IPS DF 6.9 (cell line): ENCODE measurements around the gene DKKL1.
A peak's percentile ranks its signal among the peaks of the same experiment; 100 is the strongest.
"Not testable (repeated sequence)": the region's sequence is repeated elsewhere in the genome, so short reads cannot be mapped to it uniquely, and the experiment has no call there.

ENCODE experiments used
- DNase-seq: peaks from one replicate; pipeline ENCODE4 v3.0.0-alpha.2; 2013; ENCODE audit warnings: low read depth, low spot score
- H3K27ac ChIP-seq: one replicate; pipeline ENCODE4 v1.5.1; 2013; ENCODE audit warnings: low read length, control low read depth
- H3K27me3 ChIP-seq: 2 replicates; pipeline ENCODE4 v1.6.1; 2013; ENCODE audit warnings: mild to moderate bottlenecking, low read length; ENCODE audit not compliant: control insufficient read depth, insufficient read depth
- H3K36me3 ChIP-seq: 2 replicates; pipeline ENCODE4 v1.6.1; 2013; ENCODE audit warnings: low read length; ENCODE audit not compliant: control insufficient read depth, insufficient read depth
- H3K4me1 ChIP-seq: 2 replicates; pipeline ENCODE4 v1.6.1; 2013; ENCODE audit warnings: low read length; ENCODE audit not compliant: control insufficient read depth, insufficient read depth
- H3K4me3 ChIP-seq: 2 replicates; pipeline ENCODE4 v1.5.1; 2013; ENCODE audit warnings: mild to moderate bottlenecking, low read length
- H3K9me3 ChIP-seq: 2 replicates; pipeline ENCODE4 v1.6.1; 2013; ENCODE audit warnings: low read length, inconsistent platforms; ENCODE audit not compliant: control insufficient read depth, insufficient read depth
- WGBS: extraction: QIAGEN DNeasy Blood & Tissue Kit; methylation state at CpG from one replicate; pipeline ENCODE4 v1.1.7; 2013; ENCODE audit warnings: mixed read lengths, missing lambda C conversion rate; ENCODE audit not compliant: insufficient read length, insufficient coverage; 5-methylcytosine and 5-hydroxymethylcytosine counted together

Gene DKKL1

DNA sequence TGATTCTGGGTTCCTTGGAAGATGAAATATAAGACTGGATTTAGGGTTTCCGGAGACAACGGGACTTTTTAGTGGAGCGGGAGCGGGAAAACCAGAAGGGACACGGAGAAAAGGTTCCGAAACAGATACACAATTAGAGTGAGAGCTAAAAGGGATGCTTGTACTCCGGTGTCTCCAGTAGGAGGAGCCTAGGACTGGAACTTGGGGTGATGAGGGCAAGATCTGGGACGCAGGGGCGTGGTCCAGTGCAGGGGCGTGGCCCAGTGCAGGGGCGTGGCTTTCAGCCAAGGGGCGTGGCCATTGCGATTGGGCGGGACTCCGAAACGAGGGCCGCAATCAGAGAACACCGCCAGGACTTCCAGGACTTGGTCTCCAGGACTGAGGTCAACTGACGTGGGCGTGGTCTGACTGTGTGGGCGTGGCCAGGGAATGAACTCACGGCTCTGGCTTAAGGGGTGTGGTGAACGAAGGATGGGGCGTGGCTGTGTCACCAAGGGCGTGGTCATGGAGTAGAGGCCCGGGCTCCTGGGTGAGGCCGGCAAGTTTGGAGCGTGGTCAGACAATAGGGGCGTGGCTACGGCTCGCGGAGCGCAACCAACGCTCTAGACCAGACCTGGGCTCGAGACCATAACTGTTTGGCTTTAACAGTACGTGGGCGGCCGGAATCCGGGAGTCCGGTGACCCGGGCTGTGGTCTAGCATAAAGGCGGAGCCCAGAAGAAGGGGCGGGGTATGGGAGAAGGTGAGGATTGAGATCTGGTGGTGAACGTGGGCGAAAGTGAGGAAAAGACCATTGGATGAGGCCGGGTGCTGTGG lies at the start of gene DKKL1:
Gene DKKL1 (plus strand): TSS at position 610 of the 815 bp plus-strand sequence. CDS start 122 bp downstream, at position 732.
- Histone ChIP-seq H3K9me3 (no peaks in the 10 kb centered on the region), H3K27me3 (no peaks in the 10 kb centered on the region), H3K4me3 (peak within 1 kb of the TSS; percentile 10; the same call in 1 of the 2 replicates), H3K36me3 (peaks cover 6% of the 10 kb centered on the region; the same call in 1 of the 2 replicates), H3K4me1 (peaks cover 3% of the 10 kb centered on the region; the same call in 1 of the 2 replicates), H3K27ac (no peak within 1 kb of the TSS)
- DNase-seq = peak; percentile 96
- no CpG with 5 or more reads among the region's 46 CpGs for WGBS

DNA sequence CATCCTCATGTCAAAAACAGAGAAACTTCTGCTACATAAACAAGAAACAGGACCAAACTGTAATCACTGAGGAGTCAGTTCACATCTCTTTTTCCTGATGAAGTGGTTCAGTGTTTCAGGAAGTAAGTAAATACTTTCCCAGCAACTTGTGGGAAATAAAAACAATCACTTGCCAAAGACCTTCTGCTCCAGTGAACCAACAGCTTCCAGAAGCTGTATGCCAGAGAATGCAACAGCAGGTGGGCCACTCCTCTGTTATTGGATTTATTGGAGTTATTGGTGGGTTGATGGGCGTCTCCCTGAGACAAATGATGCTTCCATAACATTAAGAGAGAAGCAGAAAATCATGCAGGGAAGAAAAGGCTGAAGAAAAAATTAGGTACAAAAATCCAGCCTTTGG lies 48.6 kb upstream of the DKKL1 start:
- no peaks in the 10 kb centered on the region for H3K4me1 ChIP-seq
- H3K36me3 ChIP-seq = no peaks in the 10 kb centered on the region
- WGBS = no CpG with 5 or more reads among the region's 1 CpG
- H3K27ac ChIP-seq = no peak overlapping the region
- DNase-seq = no peak
- no peak overlapping the region for H3K4me3 ChIP-seq
- no peaks in the 10 kb centered on the region for H3K27me3 ChIP-seq
- no peaks in the 10 kb centered on the region; the same call in 1 of the 2 replicates for H3K9me3 ChIP-seq

DNA sequence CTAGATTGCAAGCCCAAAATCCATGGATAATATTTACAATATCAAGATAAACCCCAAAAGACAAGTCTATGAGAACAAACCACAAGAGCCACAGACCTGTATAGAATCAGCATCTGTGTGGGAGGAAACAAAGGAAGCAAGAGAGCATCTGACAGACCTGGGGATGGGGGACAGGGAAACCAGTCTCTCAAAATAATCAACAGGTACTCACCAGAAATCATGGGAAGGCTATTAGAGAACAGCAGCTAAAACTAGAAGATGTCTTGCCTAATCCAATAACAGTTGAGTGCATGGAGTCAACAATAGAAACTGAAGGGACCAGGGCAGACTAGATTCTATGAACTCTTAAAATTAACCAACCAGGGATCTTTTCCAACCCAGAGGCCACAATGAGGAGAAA lies 47.4 kb upstream of the DKKL1 start:
- Histone ChIP-seq H3K36me3 (no peaks in the 10 kb centered on the region), H3K9me3 (no peaks in the 10 kb centered on the region; the same call in 1 of the 2 replicates), H3K4me3 (no peak overlapping the region), H3K27me3 (no peaks in the 10 kb centered on the region), H3K27ac (no peak overlapping the region), H3K4me1 (no peaks in the 10 kb centered on the region)
- no peak for DNase-seq

DNA sequence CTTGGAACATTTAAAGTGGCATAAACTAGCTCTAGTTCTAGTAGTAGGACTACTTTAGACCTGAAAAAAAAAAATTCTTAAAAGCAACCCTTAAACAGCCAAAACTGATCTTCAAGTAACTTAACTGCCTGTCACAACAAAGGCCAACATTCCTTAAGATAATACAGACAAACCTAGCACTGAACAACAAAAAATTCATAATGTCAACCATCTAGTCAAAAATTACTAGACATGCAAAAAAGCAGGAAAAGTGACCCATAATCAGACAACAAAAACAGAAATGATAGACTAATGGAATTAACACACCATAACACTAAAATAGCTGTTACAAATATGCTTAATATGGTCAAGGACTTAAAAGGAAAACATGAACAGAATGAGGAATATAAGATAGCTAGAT lies 45.4 kb upstream of the DKKL1 start:
- Histone ChIP-seq H3K27ac (no peak overlapping the region), H3K36me3 (no peaks in the 10 kb centered on the region), H3K4me1 (no peaks in the 10 kb centered on the region), H3K4me3 (no peak overlapping the region), H3K27me3 (no peaks in the 10 kb centered on the region), H3K9me3 (no peaks in the 10 kb centered on the region; the same call in 1 of the 2 replicates)
- no peak for DNase-seq

DNA sequence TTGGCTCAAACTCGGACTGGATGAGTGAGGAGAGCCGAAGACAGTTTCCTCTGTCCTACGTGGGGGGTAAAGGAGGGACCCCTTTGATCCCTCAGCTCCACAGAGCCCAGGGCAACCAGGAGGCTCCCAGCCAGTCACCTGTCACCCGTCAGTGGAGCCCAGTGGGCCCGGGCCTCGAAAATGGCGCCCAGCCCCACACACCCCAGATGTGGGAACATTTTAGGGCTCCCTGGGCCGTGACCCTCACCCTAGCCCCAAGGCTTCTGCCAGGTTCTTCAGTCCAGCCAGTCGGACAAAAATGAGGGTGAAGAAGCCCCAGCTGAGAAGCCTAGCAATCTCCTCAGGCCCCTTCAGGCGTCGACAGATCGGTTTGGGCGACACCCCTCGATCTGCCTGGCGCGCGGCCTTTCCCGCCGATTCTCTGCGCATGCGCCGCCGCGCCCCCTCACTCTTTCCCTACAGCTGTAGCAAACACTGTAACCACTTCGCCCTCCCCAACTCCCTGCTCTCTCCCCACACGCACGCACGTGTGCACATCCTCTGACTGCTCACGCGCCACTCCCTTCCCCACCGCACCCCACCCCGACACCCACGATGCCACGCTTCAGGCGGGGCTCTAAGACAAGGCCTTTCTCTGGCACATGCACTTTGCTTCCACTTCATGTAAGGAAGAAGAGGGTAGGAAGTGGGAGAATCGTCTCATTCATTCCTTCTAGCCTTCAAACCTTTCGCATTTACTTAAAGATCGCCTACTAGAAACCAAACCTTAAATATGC lies 38.7 kb upstream of the DKKL1 start, which contains the start of gene SLC6A16:
Gene SLC6A16 (minus strand): TSS at position 391 of the 776 bp plus-strand sequence. CDS start 13,844 bp downstream, outside the sequence.
- Histone ChIP-seq H3K4me1 (no peaks in the 10 kb centered on the region), H3K4me3 (no peak within 1 kb of the TSS), H3K27me3 (no peaks in the 10 kb centered on the region), H3K9me3 (no peaks in the 10 kb centered on the region), H3K36me3 (no peaks in the 10 kb centered on the region), H3K27ac (no peak within 1 kb of the TSS)
- no CpG with 5 or more reads among the region's 38 CpGs for WGBS
- DNase-seq = no peak

DNA sequence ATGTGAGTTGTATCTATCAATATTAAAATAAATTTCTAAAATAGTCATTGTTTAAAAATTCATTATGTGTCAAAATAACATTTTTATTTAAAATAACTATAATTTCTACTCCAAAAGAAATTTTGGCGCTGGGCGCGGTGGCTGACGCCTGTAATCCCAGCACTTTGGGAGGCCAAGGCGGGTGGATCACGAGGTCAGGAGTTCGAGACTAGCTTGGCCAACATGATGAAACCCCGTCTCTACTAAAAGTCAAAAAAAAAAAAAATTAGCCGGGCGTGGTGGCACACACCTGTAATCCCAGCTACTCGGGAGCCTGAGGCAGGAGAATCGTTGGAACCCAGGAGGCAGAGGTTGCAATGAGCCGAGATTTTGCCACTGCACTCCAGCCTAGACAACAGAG lies 37.9 kb upstream of the DKKL1 start:
- not testable (repeated sequence) for H3K36me3 ChIP-seq, H3K4me1 ChIP-seq, H3K27ac ChIP-seq, H3K4me3 ChIP-seq, H3K9me3 ChIP-seq, H3K27me3 ChIP-seq, DNase-seq
- no CpG with 5 or more reads among the region's 13 CpGs for WGBS

DNA sequence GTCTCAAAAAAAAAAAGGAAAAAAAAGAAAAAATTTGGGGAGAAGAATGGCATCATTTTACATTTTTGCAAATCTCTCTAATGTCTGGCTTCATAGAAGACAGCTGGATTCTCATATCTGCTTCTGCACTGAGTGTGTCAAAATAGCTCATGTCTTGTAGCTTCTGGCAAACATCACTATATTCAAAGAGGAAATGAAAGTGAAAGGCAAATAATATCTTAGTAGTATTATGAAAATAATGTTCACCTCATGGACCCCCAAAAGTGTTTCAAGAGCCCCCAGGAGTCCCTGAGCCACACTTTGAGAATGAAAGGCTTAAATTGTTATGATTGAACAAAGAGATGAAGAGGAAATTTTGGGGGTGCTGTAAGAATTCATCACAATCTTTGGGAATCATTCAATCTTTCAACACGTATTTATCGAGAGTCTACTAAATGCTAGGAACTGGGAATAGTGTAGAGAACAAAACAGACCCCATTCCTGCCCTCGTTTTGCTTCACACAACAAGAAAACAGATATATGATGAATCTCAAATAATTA lies 37.4 kb upstream of the DKKL1 start:
- Histone ChIP-seq H3K27ac (no peak overlapping the region), H3K27me3 (no peaks in the 10 kb centered on the region), H3K4me3 (no peak overlapping the region), H3K4me1 (no peaks in the 10 kb centered on the region), H3K9me3 (no peaks in the 10 kb centered on the region), H3K36me3 (no peaks in the 10 kb centered on the region)
- no CpG with 5 or more reads among the region's 3 CpGs for WGBS
- DNase-seq = no peak

DNA sequence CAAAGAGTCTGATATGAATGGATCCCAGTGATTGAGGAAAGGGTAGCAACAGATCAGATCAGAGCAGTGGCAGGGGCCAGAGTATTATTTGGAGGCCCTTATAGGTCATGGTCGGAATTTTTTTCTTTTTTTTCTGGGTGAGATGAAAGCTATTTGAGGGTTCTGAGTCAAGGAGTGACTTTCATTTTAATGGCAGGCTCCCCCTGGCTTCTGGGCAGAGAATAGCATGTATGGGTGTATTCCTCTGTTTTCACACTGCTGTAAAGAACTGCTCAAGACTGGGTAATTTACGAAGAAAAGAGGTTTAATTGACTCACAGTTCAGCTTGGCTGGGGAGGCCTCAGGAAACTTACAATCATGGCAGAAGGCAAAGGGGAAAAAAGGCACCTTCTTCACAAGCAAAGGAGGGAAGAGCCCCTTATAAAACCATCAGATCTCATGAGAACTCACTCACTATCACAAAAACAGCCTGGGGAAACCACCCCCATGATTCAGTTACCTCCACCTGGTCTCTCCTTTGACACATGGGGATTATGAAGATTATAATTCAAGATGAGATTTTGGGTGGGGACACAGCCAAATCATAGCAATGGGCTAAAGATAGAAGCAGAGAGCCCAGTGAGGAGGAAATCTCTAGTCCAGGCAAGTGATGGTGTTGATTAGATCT lies 35.7 kb upstream of the DKKL1 start:
- Histone ChIP-seq H3K27ac (no peak overlapping the region), H3K36me3 (no peaks in the 10 kb centered on the region), H3K4me3 (no peak overlapping the region), H3K27me3 (no peaks in the 10 kb centered on the region), H3K9me3 (no peaks in the 10 kb centered on the region), H3K4me1 (no peaks in the 10 kb centered on the region)
- no CpG with 5 or more reads among the region's 2 CpGs for WGBS
- DNase-seq = no peak

DNA sequence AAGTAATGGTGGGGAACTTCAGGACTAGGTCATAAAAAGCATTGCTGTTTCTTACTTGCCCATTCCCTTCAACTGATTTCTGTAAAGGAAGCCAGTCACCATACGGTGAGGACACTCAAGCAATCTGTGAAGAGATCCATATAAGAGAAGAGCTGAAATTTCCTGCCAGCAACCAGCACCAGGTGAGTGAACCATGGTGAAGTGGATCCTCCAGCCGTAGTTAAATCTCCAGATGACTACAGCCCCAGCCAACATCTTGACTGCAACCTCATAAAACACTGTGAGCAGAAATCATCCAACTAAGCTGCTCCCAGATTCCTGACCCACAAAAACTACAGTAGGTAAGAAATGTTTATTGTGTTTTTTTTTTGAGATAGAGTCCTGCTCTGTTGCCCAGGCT lies 34.9 kb upstream of the DKKL1 start:
- Histone ChIP-seq H3K27me3 (no peaks in the 10 kb centered on the region), H3K4me3 (no peak overlapping the region), H3K4me1 (no peaks in the 10 kb centered on the region), H3K27ac (no peak overlapping the region), H3K9me3 (no peaks in the 10 kb centered on the region), H3K36me3 (no peaks in the 10 kb centered on the region)
- no CpG with 5 or more reads among the region's 2 CpGs for WGBS
- DNase-seq = no peak

DNA sequence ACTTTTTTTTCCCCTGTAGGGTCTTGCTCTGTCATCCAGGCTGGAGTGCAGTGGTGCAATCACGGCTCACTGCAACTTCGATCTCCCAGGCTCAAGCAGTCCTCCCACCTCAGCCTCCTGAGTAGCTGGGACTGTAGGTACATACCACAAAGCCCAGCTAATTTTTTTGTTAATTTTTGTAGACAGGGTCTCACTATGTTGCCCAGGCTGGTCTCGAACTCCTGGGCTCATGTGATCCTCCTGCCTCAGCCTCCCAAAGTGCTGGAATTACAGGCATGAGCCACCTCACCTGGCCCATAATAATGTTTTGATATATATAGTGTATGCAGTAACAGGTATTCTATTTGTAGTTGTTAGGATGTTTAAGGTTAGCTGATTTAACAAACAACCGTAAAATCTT lies 32.5 kb upstream of the DKKL1 start:
- not testable (repeated sequence) for H3K36me3 ChIP-seq, H3K27ac ChIP-seq, H3K4me1 ChIP-seq, H3K4me3 ChIP-seq, H3K9me3 ChIP-seq, DNase-seq, H3K27me3 ChIP-seq
- no CpG with 5 or more reads among the region's 4 CpGs for WGBS
